Measurements from ENCODE around the gene SAMD9.
"Not testable (repeated sequence)": the region's sequence is repeated elsewhere in the genome, so short reads cannot be mapped to it uniquely, and the experiment has no call there.

The SAMD9 gene

GRCh38 chr7:93120592-93121549, 3.1 kb upstream of the SAMD9 start:
- no peak overlapping the region for H3K4me3 ChIP-seq (ENCODE audit: low read depth, low read length)

GRCh38 chr7:93119191-93119905, 1.6 kb upstream of the SAMD9 start:
- H3K4me3 ChIP-seq (ENCODE audit: low read depth, low read length): no peak overlapping the region

- H3K4me3 ChIP-seq (ENCODE audit: low read depth, low read length): no peak overlapping the region
These were observed 452 bp downstream of the SAMD9 start for GRCh38 chr7:93117327-93117726.

GRCh38 chr7:93115796-93116195, 2.0 kb downstream of the SAMD9 start:
- no peak overlapping the region for H3K4me3 ChIP-seq (ENCODE audit: low read depth, low read length)

- H3K4me3 ChIP-seq (ENCODE audit: low read depth, low read length): no peak overlapping the region
These were observed 9.8 kb downstream of the SAMD9 start for GRCh38 chr7:93108003-93108402.

- no peak overlapping the region for H3K4me3 ChIP-seq (ENCODE audit: low read depth, low read length)
These were observed 20.4 kb downstream of the SAMD9 start for GRCh38 chr7:93097388-93097787.

GRCh38 chr7:93092757-93093370, 24.9 kb downstream of the SAMD9 start:
- no peak overlapping the region for H3K4me3 ChIP-seq (ENCODE audit: low read depth, low read length)

GRCh38 chr7:93073357-93073756, 44.4 kb downstream of the SAMD9 start:
- H3K4me3 ChIP-seq (ENCODE audit: low read depth, low read length): not testable (repeated sequence)

GRCh38 chr7:93062599-93062998, 55.2 kb downstream of the SAMD9 start:
- no peak overlapping the region for H3K4me3 ChIP-seq (ENCODE audit: low read depth, low read length)

- no peak overlapping the region for H3K4me3 ChIP-seq (ENCODE audit: low read depth, low read length)
These were observed 56.9 kb downstream of the SAMD9 start for GRCh38 chr7:93060865-93061264.

GRCh38 chr7:93060025-93060424, 57.8 kb downstream of the SAMD9 start:
- no peak overlapping the region for H3K4me3 ChIP-seq (ENCODE audit: low read depth, low read length)

- H3K4me3 ChIP-seq (ENCODE audit: low read depth, low read length): not testable (repeated sequence)
These were observed 61.2 kb downstream of the SAMD9 start for GRCh38 chr7:93056621-93057020.

GRCh38 chr7:93055543-93056107, 62.2 kb downstream of the SAMD9 start:
- H3K4me3 ChIP-seq (ENCODE audit: low read depth, low read length): no peak overlapping the region

- no peak overlapping the region for H3K4me3 ChIP-seq (ENCODE audit: low read depth, low read length)
These were observed 62.8 kb downstream of the SAMD9 start for GRCh38 chr7:93054975-93055374.

GRCh38 chr7:93053949-93054943, 63.5 kb downstream of the SAMD9 start:
- no peak overlapping the region for H3K4me3 ChIP-seq (ENCODE audit: low read depth, low read length)

GRCh38 chr7:93053209-93053948, 64.4 kb downstream of the SAMD9 start:
- H3K4me3 ChIP-seq (ENCODE audit: low read depth, low read length): no peak overlapping the region

GRCh38 chr7:93051660-93052059, 66.1 kb downstream of the SAMD9 start:
- no peak overlapping the region for H3K4me3 ChIP-seq (ENCODE audit: low read depth, low read length)

All from iPS-11a (cell line).